H9 (cell line): ENCODE data around the gene ACAP3. TPM values are rescaled to one million over a fixed set of nuclear protein-coding genes. Genes with fewer than 3 reads are reported as not detected.
A peak's percentile ranks its signal among the peaks of the same experiment; 100 is the strongest.

Experiments
- DNase-seq: peaks from one replicate; pipeline ENCODE4 v3.0.0-alpha.2; 2017
- H2AFZ ChIP-seq: one replicate; pipeline ENCODE4 v1.6.1; 2013; ENCODE audit warnings: mild to moderate bottlenecking, low read length, control low read depth, moderate library complexity
- H2AK5ac ChIP-seq: 2 replicates; pipeline ENCODE4 v1.6.1; 2013; ENCODE audit warnings: low read length, control low read depth, mixed read lengths; ENCODE audit not compliant: insufficient read length
- H2BK120ac ChIP-seq: one replicate; pipeline ENCODE4 v1.6.1; 2013; ENCODE audit warnings: low read depth, mild to moderate bottlenecking, low read length, control low read depth, inconsistent platforms; ENCODE audit not compliant: poor library complexity, severe bottlenecking
- H2BK12ac ChIP-seq: 2 replicates; pipeline ENCODE4 v1.6.1; 2013; ENCODE audit warnings: low read length, control low read depth, mixed read lengths, low read depth; ENCODE audit not compliant: insufficient read length
- H2BK15ac ChIP-seq: 2 replicates; pipeline ENCODE4 v1.6.1; 2013; ENCODE audit warnings: low read depth, low read length, control low read depth
- H2BK20ac ChIP-seq: one replicate; pipeline ENCODE4 v1.6.1; 2013; ENCODE audit warnings: low read depth, mild to moderate bottlenecking, low read length, control low read depth, inconsistent platforms; ENCODE audit not compliant: poor library complexity, severe bottlenecking
- H2BK5ac ChIP-seq: 2 replicates; pipeline ENCODE4 v1.6.1; 2013; ENCODE audit warnings: low read length, control low read depth, mixed read lengths; ENCODE audit not compliant: insufficient read length
- H3K14ac ChIP-seq: 2 replicates; pipeline ENCODE4 v1.6.1; 2013; ENCODE audit warnings: low read length, control low read depth; ENCODE audit not compliant: insufficient read depth
- H3K18ac ChIP-seq: 2 replicates; pipeline ENCODE4 v1.6.1; 2013; ENCODE audit warnings: low read depth, mild to moderate bottlenecking, mixed read lengths, low read length, control low read depth; ENCODE audit not compliant: insufficient read length
- H3K23ac ChIP-seq: 2 replicates; pipeline ENCODE4 v1.6.1; 2013; ENCODE audit warnings: low read length, control low read depth, mixed read lengths, low read depth; ENCODE audit not compliant: insufficient read length
- H3K23me2 ChIP-seq: 2 replicates; pipeline ENCODE4 v1.6.1; 2013; ENCODE audit warnings: low read depth, mild to moderate bottlenecking, mixed read lengths, low read length, control low read depth; ENCODE audit not compliant: insufficient read length, poor library complexity, severe bottlenecking
- H3K27ac ChIP-seq: 2 replicates; pipeline ENCODE4 v1.5.1; 2013; ENCODE audit warnings: low read length, control low read depth, mixed read lengths, low read depth; ENCODE audit not compliant: insufficient read length
- H3K27me3 ChIP-seq: 2 replicates; pipeline ENCODE4 v1.6.1; 2013; ENCODE audit warnings: low read length, control low read depth, inconsistent platforms; ENCODE audit not compliant: insufficient read depth
- H3K4ac ChIP-seq: 2 replicates; pipeline ENCODE4 v1.6.1; 2013; ENCODE audit warnings: low read depth, mild to moderate bottlenecking, control low read depth, inconsistent platforms, low read length, moderate library complexity
- H3K4me1 ChIP-seq: 2 replicates; pipeline ENCODE4 v1.6.1; 2013; ENCODE audit warnings: low read length, control low read depth, inconsistent platforms; ENCODE audit not compliant: insufficient read depth
- H3K4me2 ChIP-seq: 2 replicates; pipeline ENCODE4 v1.6.1; 2013; ENCODE audit warnings: low read length, control low read depth, mixed read lengths; ENCODE audit not compliant: insufficient read length, insufficient read depth
- H3K56ac ChIP-seq: 2 replicates; pipeline ENCODE4 v1.6.1; 2013; ENCODE audit warnings: low read depth, mild to moderate bottlenecking, mixed read lengths, low read length, control low read depth; ENCODE audit not compliant: insufficient read length
- H3K79me1 ChIP-seq: 2 replicates; pipeline ENCODE4 v1.6.1; 2013; ENCODE audit warnings: low read depth, mild to moderate bottlenecking, moderate library complexity, low read length, control low read depth, inconsistent platforms; ENCODE audit not compliant: insufficient read depth, poor library complexity, severe bottlenecking
- H3K79me2 ChIP-seq: 2 replicates; pipeline ENCODE4 v1.6.1; 2013; ENCODE audit warnings: low read length, control low read depth, inconsistent platforms; ENCODE audit not compliant: insufficient read depth
- H3K9ac ChIP-seq: 2 replicates; pipeline ENCODE4 v1.6.1; 2013; ENCODE audit warnings: low read length, control low read depth, mixed read lengths; ENCODE audit not compliant: insufficient read length; ENCODE audit errors: extremely low read depth
- H3K9me3 ChIP-seq: one replicate; pipeline ENCODE4 v1.6.1; 2013; ENCODE audit warnings: low read depth, low read length, inconsistent platforms; ENCODE audit not compliant: control insufficient read depth
- H3T11ph ChIP-seq: one replicate; pipeline ENCODE4 v1.6.1; 2013; ENCODE audit warnings: mild to moderate bottlenecking, low read length, control low read depth, inconsistent platforms
- H4K20me1 ChIP-seq: one replicate; pipeline ENCODE4 v1.6.1; 2013; ENCODE audit not compliant: control insufficient read depth, insufficient read length, insufficient read depth
- H4K5ac ChIP-seq: 2 replicates; pipeline ENCODE4 v1.6.1; 2013; ENCODE audit warnings: low read depth, mild to moderate bottlenecking, mixed read lengths, low read length, control low read depth; ENCODE audit not compliant: insufficient read length
- H4K8ac ChIP-seq: replicated peaks from 2 replicates; pipeline ENCODE4 v1.6.1; 2013; ENCODE audit warnings: low read length, control low read depth, mixed read lengths, low read depth; ENCODE audit not compliant: insufficient read length
- H4K91ac ChIP-seq: 2 replicates; pipeline ENCODE4 v1.6.1; 2013; ENCODE audit warnings: low read depth, mild to moderate bottlenecking, moderate library complexity, mixed read lengths, low read length, control low read depth; ENCODE audit not compliant: insufficient read length
- H3K27ac Mint-ChIP-seq, 3 experiments: 2 replicates in 2 of 3; 3 replicates in 1 of 3; pipeline ENCODE4 v1.8.0; 2020 to 2021; ENCODE audit warnings: mixed read lengths in 3 of 3, mild to moderate bottlenecking in 1 of 3, moderate library complexity in 1 of 3
- H3K27me3 Mint-ChIP-seq: 2 replicates; pipeline ENCODE4 v1.8.0; 2021; ENCODE audit warnings: low read depth, mild to moderate bottlenecking, moderate library complexity, mixed read lengths
- H3K36me3 Mint-ChIP-seq, 3 experiments: 2 replicates in 2 of 3; 3 replicates in 1 of 3; pipeline ENCODE4 v1.8.0; 2020 to 2021; ENCODE audit warnings: low read depth in 3 of 3, mixed read lengths in 3 of 3; ENCODE audit not compliant: insufficient read depth in 1 of 3
- H3K4me1 Mint-ChIP-seq, 2 experiments: 2 replicates each; pipeline ENCODE4 v1.8.0; 2020; ENCODE audit warnings: mixed read lengths in 2 of 2
- H3K4me3 Mint-ChIP-seq, 2 experiments: 2 replicates in 1 of 2; 3 replicates in 1 of 2; pipeline ENCODE4 v1.8.0; 2020 to 2021; ENCODE audit warnings: mild to moderate bottlenecking in 2 of 2, mixed read lengths in 2 of 2, moderate library complexity in 1 of 2
- H3K9me3 Mint-ChIP-seq, 2 experiments: 2 replicates in 1 of 2; 3 replicates in 1 of 2; pipeline ENCODE4 v1.8.0; 2020; ENCODE audit warnings: mild to moderate bottlenecking in 2 of 2, mixed read lengths in 2 of 2, moderate library complexity in 1 of 2
- CTCF ChIP-seq: fragments of 200-600 bp; sonication (generic); conservative IDR thresholded peaks from 3 replicates; pipeline ENCODE4 v1.8.0; 2021; ENCODE audit warnings: antibody characterized with exemption, mild to moderate bottlenecking
- WGBS: extraction: QIAGEN DNeasy Blood & Tissue Kit; methylation state at CpG from one replicate; pipeline ENCODE4 v1.1.7; 2013; ENCODE audit warnings: missing lambda C conversion rate, low lambda C conversion rate, mixed read lengths; ENCODE audit not compliant: insufficient read length; ENCODE audit errors: extremely low coverage; 5-methylcytosine and 5-hydroxymethylcytosine counted together
- total RNA-seq: library from RNA; stranded (reverse); gene quantifications from 2 replicates; pipeline ENCODE4 v1.2.1, GENCODE V29; 2021

ACAP3 gene
- total RNA-seq, 1 experiment from 2014 or later: 41.4 TPM

GRCh38 chr1:1305300-1306069 is 2.2 kb downstream of the ACAP3 start:
- H3K27ac Mint-ChIP-seq: peak overlapping the region in 2 of 3 experiments; percentile 83 to 95; a peak in 3 of 7 replicates
- H4K91ac ChIP-seq: no peak overlapping the region
- H3K23me2 ChIP-seq: peaks cover 15% of the 10 kb centered on the region
- H3K79me2 ChIP-seq: no peaks in the 10 kb centered on the region
- H3K4ac ChIP-seq: no peak overlapping the region
- peaks cover 3% of the 10 kb centered on the region; the same call in 1 of the 2 replicates for H3K27me3 Mint-ChIP-seq
- WGBS: no CpG with 5 or more reads among the region's 25 CpGs
- H2BK5ac ChIP-seq: no peak overlapping the region
- peaks cover 5% of the 10 kb centered on the region; the same call in 1 of the 2 replicates for H3K4me1 ChIP-seq
- H3K23ac ChIP-seq: no peak overlapping the region
- H2BK15ac ChIP-seq: no peak overlapping the region
- H3K4me3 Mint-ChIP-seq: peak overlapping the region; percentile 74 to 86; a peak in 4 of 5 replicates
- H3K79me1 ChIP-seq: no peaks in the 10 kb centered on the region
- H3K9me3 ChIP-seq: no peaks in the 10 kb centered on the region
- H3K27me3 ChIP-seq: no peaks in the 10 kb centered on the region
- no peaks in the 10 kb centered on the region; a peak in 1 of 5 replicates for H3K9me3 Mint-ChIP-seq
- peak overlapping the region; percentile 16 for H3K4me2 ChIP-seq
- no peak overlapping the region for H2AK5ac ChIP-seq
- no peak overlapping the region for H3K56ac ChIP-seq
- H4K8ac ChIP-seq: no peak overlapping the region
- no peak overlapping the region for H3K9ac ChIP-seq
- H2AFZ ChIP-seq: no peak overlapping the region
- no peak overlapping the region for H3K27ac ChIP-seq
- peaks cover 18 to 31% of the 10 kb centered on the region in 2 experiments for H3K4me1 Mint-ChIP-seq
- peak; percentile 56 for DNase-seq
- no peak overlapping the region for H3K18ac ChIP-seq
- peaks cover 0 to 2% (median 2%) of the 10 kb centered on the region in 3 experiments; a peak in 3 of 7 replicates for H3K36me3 Mint-ChIP-seq
- H2BK20ac ChIP-seq: no peak overlapping the region
- no peaks in the 10 kb centered on the region for H4K20me1 ChIP-seq
- H3K14ac ChIP-seq: no peak overlapping the region
- no peak overlapping the region for H2BK120ac ChIP-seq
- no peak for TF ChIP-seq CTCF
- no peak overlapping the region for H4K5ac ChIP-seq
- no peak overlapping the region for H3T11ph ChIP-seq
- H2BK12ac ChIP-seq: no peak overlapping the region
